ENCODE results near the gene TSPAN18. TPM values are rescaled to one million over a fixed set of nuclear protein-coding genes. Genes with fewer than 3 reads are reported as not detected.

The TSPAN18 gene
- total RNA-seq, 2 experiments from 2014 or later, result 38.7 to 42.3 TPM

DNA sequence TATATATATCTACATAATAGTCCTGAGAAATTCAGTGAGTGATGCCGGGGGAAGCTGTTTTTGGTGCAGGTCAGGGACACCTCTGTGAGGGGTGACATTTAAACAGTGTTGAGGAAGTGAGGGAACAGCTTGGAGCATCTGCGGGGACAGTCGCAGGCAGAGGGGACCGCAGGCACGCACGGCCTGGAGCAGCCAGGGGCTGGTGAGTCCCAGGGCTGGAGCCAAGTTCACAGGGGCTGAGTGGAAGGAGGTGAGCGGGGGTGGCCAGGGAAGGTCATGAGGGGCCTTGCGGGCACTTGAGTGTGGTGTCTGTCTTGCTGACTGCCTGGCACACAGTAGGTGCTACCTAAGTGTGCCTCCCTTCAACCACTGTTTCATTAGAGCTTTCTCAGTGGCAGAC is 65.4 kb downstream of the TSPAN18 start:
- no peak for DNase-seq
- ChIA-PET POLR2A (no interaction called here), CTCF (no interaction called here)
- no peaks in the 10 kb centered on the region for H3K4me1 Mint-ChIP-seq
- no peaks in the 10 kb centered on the region for H3K27me3 Mint-ChIP-seq
- H3K4me3 Mint-ChIP-seq, result no peak overlapping the region
- no peak overlapping the region for H3K27ac Mint-ChIP-seq
- no peaks in the 10 kb centered on the region for H3K36me3 Mint-ChIP-seq (ENCODE audit: low read depth)
- H3K9me3 Mint-ChIP-seq, result no peaks in the 10 kb centered on the region

DNA sequence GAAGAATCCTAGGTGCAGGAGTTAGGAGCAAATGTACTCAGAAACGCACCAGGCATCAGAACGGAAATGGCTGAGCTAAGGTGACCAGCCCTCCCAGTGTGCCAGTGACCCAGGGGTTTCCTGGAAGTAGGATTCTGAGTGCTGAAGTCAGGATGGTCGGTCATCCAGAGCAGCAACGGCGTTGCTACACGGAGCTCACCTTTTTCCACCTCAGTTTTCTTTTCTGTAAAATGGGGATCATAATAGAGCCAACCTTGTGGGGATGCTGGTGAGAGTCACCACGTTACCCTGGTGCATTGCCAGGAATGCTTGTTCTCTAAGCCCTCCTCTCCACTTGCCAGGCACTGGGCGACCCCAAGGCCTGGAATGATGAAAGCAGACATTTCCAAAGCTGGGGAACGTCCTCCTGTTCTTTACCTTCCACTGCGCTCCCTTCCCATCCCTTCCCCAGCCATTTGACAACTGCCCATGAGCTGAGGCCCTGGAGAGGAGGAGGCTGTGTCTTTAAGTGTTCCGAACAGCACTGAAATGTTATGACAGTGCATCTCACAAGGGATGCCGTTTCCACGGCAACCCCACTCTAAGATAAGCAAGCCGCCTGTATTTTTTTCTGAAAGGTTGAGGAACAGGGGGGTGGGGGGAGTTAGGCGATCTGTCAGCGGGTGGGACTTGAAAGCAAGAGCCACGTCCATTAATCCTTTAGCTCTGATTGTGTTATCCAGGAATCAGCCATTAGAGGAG is 66.8 kb downstream of the TSPAN18 start:
- Mint-ChIP-seq H3K36me3 (ENCODE audit: low read depth) (no peaks in the 10 kb centered on the region), H3K4me1 (no peaks in the 10 kb centered on the region), H3K9me3 (no peaks in the 10 kb centered on the region), H3K4me3 (no peak overlapping the region), H3K27me3 (no peaks in the 10 kb centered on the region), H3K27ac (no peak overlapping the region)
- POLR2A ChIA-PET, result no interaction called here
- no peak for DNase-seq
- CTCF ChIA-PET, result interaction anchor here (1.5 kb wide), 1 partner anchor 19 kb away, joined by 8 read pairs; no protein-coding TSS in a partner anchor

DNA sequence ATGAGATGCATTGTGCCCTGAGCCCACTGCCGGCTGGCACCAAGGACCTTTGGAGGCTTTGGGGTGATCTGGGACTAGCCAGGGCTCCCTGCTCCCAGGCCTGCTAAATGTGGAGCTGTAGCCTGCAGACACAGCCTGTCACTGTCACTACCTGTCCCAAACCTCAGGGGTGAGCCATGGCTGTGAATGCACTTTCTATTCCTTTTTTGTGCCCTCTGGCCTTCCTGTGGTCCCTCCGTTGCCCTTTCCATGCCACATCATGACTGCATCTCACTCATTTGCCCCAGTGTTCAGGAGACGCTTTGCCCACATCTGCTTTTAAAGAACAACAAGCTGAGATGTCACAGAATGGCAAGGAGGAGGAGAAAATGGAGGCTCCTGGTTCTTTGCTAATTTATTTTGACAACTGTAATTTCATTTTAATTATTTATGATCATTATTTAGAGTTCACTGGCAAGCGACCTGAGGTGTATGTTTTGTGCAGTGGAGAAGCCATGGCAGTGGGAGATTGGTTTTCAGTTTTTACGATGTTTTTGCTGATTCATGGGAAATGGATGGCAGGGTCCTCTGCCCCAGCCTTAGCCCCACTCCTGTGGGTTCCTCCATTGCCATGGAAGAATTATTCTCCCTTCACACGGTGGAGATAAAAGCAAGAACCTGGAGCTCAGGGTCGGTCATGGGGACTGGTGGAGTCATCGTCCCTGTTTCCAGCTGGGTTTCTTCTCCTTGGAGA is 69.2 kb downstream of the TSPAN18 start:
- Mint-ChIP-seq H3K36me3 (ENCODE audit: low read depth) (no peaks in the 10 kb centered on the region), H3K4me3 (no peak overlapping the region), H3K27ac (no peak overlapping the region), H3K27me3 (no peaks in the 10 kb centered on the region), H3K9me3 (no peaks in the 10 kb centered on the region), H3K4me1 (no peaks in the 10 kb centered on the region)
- ChIA-PET CTCF (interaction anchor here (0.7 kb wide), 1 partner anchor 240 kb away, joined by 3 read pairs; no protein-coding TSS in a partner anchor), POLR2A (no interaction called here)
- no peak for DNase-seq

DNA sequence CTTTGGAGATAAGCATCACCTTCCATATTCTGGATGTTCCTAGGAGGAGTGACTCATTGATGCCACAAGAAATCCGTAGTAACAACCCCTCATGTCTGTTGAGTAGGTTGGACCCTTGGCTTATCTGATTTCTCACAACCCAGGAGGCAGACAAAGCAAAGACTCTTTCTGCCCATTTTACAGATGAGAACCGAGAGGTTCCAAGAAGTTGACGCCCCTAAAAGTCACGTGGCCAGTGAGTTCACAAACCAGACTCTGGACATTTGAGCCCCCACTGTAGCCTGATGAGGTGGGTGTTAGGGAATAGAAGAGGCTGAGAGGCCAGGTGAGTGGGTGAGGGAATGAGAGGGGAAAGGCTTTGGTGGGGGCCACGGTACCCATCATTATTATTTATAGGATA is 70.3 kb downstream of the TSPAN18 start:
- Mint-ChIP-seq H3K4me1 (no peaks in the 10 kb centered on the region), H3K36me3 (ENCODE audit: low read depth) (no peaks in the 10 kb centered on the region), H3K27ac (no peak overlapping the region), H3K4me3 (no peak overlapping the region), H3K27me3 (no peaks in the 10 kb centered on the region), H3K9me3 (no peaks in the 10 kb centered on the region)
- CTCF ChIA-PET, result no interaction called here
- POLR2A ChIA-PET, result no interaction called here
- no peak for DNase-seq

DNA sequence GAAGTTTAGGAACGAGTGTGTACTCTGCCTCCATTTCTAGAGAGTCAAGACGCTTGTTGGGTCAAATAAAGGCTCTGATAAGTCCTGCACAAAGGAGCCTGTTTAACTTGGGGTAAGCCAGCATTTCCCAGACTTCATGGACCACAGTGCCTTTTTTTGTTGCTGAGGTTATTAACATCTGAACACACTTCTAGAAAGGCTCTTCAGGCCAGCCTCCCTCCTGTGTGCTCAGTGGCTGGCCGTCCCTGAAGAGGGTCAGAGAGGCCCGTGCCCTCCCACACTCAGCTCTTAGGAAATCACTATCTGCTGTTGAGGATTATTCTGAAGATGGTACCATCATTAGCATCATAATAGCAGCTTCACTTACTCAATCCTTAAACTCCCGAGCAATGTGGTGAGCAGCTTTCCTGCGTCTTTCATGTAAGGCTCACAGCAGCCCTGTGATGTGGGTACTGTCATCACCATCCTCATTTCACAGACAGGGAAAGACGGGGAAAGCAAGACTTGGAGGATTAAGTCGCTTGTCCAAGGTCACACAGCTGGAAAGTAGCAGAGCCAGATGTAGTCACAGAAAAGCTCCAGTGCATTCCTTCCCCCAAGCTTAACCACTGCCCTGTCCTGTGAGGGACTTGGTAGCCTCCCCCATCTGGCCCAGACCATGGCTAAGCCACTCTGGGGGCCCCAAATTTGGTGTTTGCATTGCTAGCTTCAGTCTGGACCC is 71.3 kb downstream of the TSPAN18 start:
- Mint-ChIP-seq H3K27me3 (no peaks in the 10 kb centered on the region), H3K9me3 (no peaks in the 10 kb centered on the region), H3K27ac (no peak overlapping the region), H3K36me3 (ENCODE audit: low read depth) (no peaks in the 10 kb centered on the region), H3K4me1 (no peaks in the 10 kb centered on the region), H3K4me3 (no peak overlapping the region)
- CTCF ChIA-PET, result interaction anchor here (1.3 kb wide), 1 partner anchor 181 kb away, joined by 3 read pairs; no protein-coding TSS in a partner anchor
- DNase-seq, result no peak
- POLR2A ChIA-PET, result interaction anchor here (0.6 kb wide), 1 partner anchor 44 kb away, joined by 3 read pairs; no protein-coding TSS in a partner anchor

DNA sequence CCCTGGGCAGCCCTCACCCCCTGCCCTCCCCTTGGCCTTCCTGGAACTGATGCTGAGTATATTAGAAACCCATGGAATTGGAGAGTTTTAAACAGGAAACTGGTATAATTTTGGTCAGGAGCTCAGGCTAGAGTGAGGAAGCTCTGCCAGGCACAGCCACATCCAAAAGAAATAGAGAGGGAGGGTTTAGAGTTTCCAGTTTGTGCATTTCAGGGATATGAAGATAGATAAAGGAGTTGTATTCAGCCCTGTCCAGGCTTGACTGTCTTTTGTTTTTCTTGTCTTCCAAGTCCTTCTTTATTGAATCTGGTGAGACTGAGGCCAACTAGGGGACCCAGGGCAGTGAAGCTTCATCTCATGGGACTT is 71.8 kb downstream of the TSPAN18 start:
- Mint-ChIP-seq H3K36me3 (ENCODE audit: low read depth) (no peaks in the 10 kb centered on the region), H3K4me1 (no peaks in the 10 kb centered on the region), H3K27me3 (no peaks in the 10 kb centered on the region), H3K27ac (no peak overlapping the region), H3K9me3 (no peaks in the 10 kb centered on the region), H3K4me3 (no peak overlapping the region)
- CTCF ChIA-PET, result interaction anchor here (1.3 kb wide), 1 partner anchor 181 kb away, joined by 3 read pairs; no protein-coding TSS in a partner anchor
- DNase-seq, result no peak
- POLR2A ChIA-PET, result interaction anchor here (0.6 kb wide), 1 partner anchor 44 kb away, joined by 3 read pairs; no protein-coding TSS in a partner anchor

DNA sequence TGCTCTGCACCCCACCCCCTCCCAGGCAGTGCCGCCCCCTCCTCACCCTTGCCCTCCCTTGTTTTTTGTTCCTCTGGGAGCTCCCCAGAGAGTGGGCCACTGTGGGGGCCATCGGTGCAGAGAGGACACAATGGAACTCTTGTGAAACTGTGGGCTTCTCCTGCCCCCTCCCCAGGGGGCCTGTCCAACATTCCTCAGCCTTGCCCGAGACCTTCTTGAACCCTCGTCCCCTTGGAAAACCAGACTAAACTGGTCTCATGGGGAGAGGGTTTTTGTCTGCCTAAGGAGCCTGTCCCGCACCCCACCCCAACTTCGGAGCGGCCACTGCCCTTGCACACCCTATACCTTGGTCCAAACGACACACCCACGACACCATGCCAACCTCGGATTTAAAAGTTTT is 72.2 kb downstream of the TSPAN18 start:
- Mint-ChIP-seq H3K27me3 (no peaks in the 10 kb centered on the region), H3K4me3 (no peak overlapping the region), H3K27ac (no peak overlapping the region), H3K4me1 (no peaks in the 10 kb centered on the region), H3K36me3 (ENCODE audit: low read depth) (no peaks in the 10 kb centered on the region), H3K9me3 (no peaks in the 10 kb centered on the region)
- ChIA-PET POLR2A (no interaction called here), CTCF (interaction anchor here (1.3 kb wide), 1 partner anchor 182 kb away, joined by 3 read pairs; no protein-coding TSS in a partner anchor)
- DNase-seq, result no peak

DNA sequence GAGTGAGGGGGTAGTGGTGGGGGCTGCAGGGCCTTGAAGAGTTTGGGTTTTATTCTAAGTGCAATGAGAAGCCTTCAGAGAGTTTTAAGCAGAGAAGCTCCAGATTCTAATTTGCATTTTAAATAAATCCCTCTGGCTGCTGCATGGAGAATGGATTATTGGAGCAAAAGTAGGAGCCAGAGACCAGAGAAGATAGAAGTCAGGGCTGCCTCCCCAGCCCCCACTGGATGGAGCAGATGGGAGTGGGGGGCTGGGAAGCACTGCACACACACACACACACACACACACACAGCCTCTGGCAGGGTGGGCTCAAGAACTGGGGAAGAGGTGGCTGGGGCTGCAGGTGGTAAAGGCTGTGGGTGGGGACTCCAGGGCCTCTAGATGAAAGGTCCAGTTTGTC is 75.6 kb downstream of the TSPAN18 start:
- no peaks in the 10 kb centered on the region for H3K36me3 Mint-ChIP-seq (ENCODE audit: low read depth)
- no peaks in the 10 kb centered on the region for H3K9me3 Mint-ChIP-seq
- no peak for DNase-seq
- CTCF ChIA-PET, result no interaction called here
- H3K4me3 Mint-ChIP-seq, result no peak overlapping the region
- POLR2A ChIA-PET, result no interaction called here
- H3K27ac Mint-ChIP-seq, result no peak overlapping the region
- H3K4me1 Mint-ChIP-seq, result no peaks in the 10 kb centered on the region
- H3K27me3 Mint-ChIP-seq, result no peaks in the 10 kb centered on the region

DNA sequence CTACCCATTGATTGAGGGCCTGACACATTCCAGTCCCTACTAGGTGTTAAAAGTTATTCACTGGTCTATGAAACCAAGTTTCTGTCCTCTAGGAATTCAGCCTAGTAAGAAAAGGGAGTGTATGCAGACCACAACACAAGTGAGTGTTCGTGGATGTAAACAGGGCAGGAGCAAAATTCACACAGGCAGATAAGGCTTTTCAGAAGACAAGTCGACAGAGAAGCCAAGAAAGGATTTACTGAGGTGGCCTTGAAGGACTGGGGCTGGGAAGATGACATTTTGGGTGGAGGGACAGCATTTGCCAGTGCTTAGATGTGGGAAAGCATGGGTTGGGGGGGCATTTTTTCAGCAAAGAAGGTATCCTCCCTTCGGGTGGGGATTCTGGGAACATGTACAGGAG is 76.2 kb downstream of the TSPAN18 start:
- Mint-ChIP-seq H3K27ac (no peak overlapping the region), H3K9me3 (no peaks in the 10 kb centered on the region), H3K4me1 (no peaks in the 10 kb centered on the region), H3K36me3 (ENCODE audit: low read depth) (no peaks in the 10 kb centered on the region), H3K4me3 (no peak overlapping the region), H3K27me3 (no peaks in the 10 kb centered on the region)
- ChIA-PET CTCF (no interaction called here), POLR2A (no interaction called here)
- no peak for DNase-seq

DNA sequence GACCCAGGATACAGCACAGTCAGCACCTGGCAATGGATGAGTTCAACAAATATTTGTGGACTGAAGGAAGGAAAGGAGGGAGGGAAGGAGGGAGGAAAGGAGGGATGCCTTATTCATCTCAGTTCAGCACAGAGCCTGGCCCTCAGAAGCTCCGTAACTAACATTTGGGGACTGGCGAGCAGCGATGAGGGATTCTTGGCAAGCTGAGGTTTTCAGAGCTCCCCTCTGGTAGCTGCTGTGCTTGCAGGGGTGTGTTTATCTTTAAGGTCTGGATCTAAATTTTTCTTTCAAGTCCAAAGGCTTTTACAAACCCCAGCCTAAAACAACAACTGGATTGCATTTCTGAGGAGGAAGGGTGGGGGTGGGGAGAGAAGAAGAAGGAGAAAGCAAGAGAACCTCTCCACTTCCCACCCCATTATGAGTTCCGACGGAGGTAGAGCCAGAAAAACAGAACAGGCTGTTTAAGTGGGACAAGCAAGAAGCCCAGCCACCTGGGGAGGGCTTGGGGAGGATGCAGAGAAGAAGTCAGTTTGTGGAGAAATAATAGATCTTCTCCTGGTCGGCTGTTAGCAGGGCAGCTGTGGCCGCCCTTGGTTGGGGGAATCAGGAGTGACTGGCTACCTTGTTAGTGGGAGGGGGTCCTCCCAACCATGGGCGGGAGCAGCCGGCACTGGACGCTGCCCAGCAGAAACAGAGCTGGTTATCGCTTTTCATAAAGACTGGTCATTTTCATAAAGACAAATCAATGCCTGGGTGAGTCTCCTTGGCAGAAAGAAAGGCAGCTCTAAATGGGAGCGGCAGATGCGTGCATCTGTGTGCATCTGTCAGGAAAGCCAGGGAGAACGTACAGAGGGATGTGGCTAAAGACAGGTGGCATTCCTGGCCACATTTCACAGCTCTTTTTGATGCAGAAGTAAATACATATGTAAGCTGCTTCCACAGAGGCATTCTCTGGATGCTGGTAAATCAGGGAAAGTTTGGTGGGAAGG is 78.0 kb downstream of the TSPAN18 start:
- POLR2A ChIA-PET, result no interaction called here

DNA sequence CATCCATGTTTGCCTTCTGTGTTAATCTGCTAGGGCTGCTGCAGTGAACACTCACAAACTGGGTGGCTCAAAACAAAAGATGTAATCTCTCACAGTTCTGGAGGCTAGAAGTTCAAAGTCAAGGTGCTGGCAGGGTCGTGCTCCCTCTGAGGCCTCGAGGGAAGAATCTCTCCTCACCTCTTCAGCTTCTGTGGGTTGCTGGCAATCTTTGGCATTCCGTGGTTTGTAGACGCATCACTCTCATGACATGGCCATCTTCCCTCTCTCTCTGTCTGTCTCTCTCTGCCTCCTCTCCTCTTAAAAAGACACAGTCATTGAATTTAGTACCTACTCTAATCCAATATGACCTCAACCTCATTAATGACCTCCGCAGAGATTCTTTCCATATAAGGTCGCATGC is 78.8 kb downstream of the TSPAN18 start:
- DNase-seq, result no peak
- POLR2A ChIA-PET, result no interaction called here
- Mint-ChIP-seq H3K4me1 (no peaks in the 10 kb centered on the region), H3K27me3 (no peaks in the 10 kb centered on the region), H3K36me3 (ENCODE audit: low read depth) (no peaks in the 10 kb centered on the region), H3K27ac (no peak overlapping the region), H3K4me3 (no peak overlapping the region), H3K9me3 (no peaks in the 10 kb centered on the region)
- CTCF ChIA-PET, result no interaction called here

More for the DNA sequence above, 78.0 kb downstream of the TSPAN18 start:
- Mint-ChIP-seq H3K4me3 (no peak overlapping the region), H3K36me3 (ENCODE audit: low read depth) (no peaks in the 10 kb centered on the region), H3K9me3 (no peaks in the 10 kb centered on the region), H3K27me3 (no peaks in the 10 kb centered on the region), H3K27ac (no peak overlapping the region), H3K4me1 (no peaks in the 10 kb centered on the region)
- no peak for DNase-seq
- CTCF ChIA-PET, result no interaction called here

DNA sequence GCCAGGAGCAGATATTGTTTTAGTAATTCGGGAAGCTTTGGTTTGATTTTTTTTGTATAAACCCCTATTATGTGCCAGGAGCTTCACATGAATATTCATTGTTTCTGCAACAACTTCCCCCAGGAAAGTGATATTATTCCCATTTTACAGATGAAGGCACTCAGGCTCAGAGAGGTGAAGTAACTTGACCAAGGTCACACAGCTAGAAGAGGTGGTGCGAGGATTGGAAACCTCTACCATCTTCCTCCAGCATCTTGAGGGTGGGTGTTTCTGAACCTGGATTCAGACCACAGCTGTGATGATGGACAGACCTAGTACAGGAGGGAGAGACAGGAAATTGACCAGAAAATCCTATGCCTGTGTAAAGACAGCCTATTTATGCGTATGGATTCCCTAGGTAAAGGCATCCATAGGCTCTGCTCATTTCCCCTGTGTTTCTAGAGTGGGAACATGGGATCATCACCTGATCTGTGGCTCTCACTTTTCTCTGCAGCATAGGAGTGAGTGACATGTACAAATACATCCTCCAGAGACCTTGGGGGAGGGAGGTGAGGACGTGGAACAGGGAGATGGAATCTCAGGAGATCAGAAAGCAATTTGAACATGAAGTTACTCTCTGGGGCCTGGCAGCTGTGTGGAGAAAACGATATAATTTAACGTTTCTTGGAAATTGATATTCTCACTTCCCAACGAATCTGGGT is 81.4 kb downstream of the TSPAN18 start:
- Mint-ChIP-seq H3K36me3 (ENCODE audit: low read depth) (no peaks in the 10 kb centered on the region), H3K27me3 (no peaks in the 10 kb centered on the region), H3K4me3 (no peak overlapping the region), H3K4me1 (peaks cover 7% of the 10 kb centered on the region), H3K27ac (no peak overlapping the region), H3K9me3 (no peaks in the 10 kb centered on the region)
- ChIA-PET POLR2A (no interaction called here), CTCF (no interaction called here)
- DNase-seq, result no peak

All from activated CD4-positive, alpha-beta memory T cell treated with anti-CD3 and anti-CD28 coated beads, Interleukin-2, amount 10 ng/mL, durations not matched to agents 7 days and 5 days (primary cell).